Transverse colon (tissue), 4 donors: ENCODE measurements around the gene PBX1. TPM values are rescaled to one million over a fixed set of nuclear protein-coding genes. Genes with fewer than 3 reads are reported as not detected.

Experiments
- DNase-seq: peaks from one replicate; pipeline ENCODE4 v3.0.0-alpha.2; 2019
- H3K27ac ChIP-seq, 4 donors: fragments of 200-600 bp; sonication (generic); 2 replicates each; pipeline ENCODE4 v1.5.1; 2016 to 2018; ENCODE audit warnings: inconsistent platforms in 4 of 4
- H3K27me3 ChIP-seq: fragments of 200-600 bp; sonication (generic); 2 replicates; pipeline ENCODE4 v1.5.1; 2017; ENCODE audit warnings: inconsistent platforms
- H3K36me3 ChIP-seq, 4 donors: fragments of 200-600 bp; sonication (generic); 2 replicates each; pipeline ENCODE4 v1.5.1; 2017 to 2019; ENCODE audit warnings: inconsistent platforms in 4 of 4
- H3K4me1 ChIP-seq, 4 donors: fragments of 200-600 bp; sonication (generic); 2 replicates each; pipeline ENCODE4 v1.5.1; 2017 to 2020; ENCODE audit warnings: inconsistent platforms in 4 of 4
- H3K4me3 ChIP-seq, 4 donors: fragments of 200-600 bp; sonication (generic); 1 replicate in 1 of 4; 2 replicates in 3 of 4; pipeline versions ENCODE4 v1.5.1 to v1.6.1; 2017 to 2019; ENCODE audit warnings: inconsistent platforms in 4 of 4
- H3K9me3 ChIP-seq, 2 donors: fragments of 200-600 bp; sonication (generic); 2 replicates each; pipeline ENCODE4 v1.5.1; 2017 to 2019; ENCODE audit warnings: inconsistent platforms in 2 of 2
- EP300 ChIP-seq: sonication (generic); formaldehyde crosslinking; IDR thresholded peaks from one replicate; pipeline ENCODE4 v1.6.1; 2017; ENCODE audit warnings: antibody characterized with exemption, low read depth
- POLR2A ChIP-seq: fragments of 450-650 bp; IDR thresholded peaks from one replicate; pipeline ENCODE4 v1.6.1; 2016; ENCODE audit warnings: antibody characterized with exemption, mild to moderate bottlenecking, moderate library complexity
- POLR2AphosphoS5 ChIP-seq, 3 donors: sonication (generic); formaldehyde crosslinking; IDR thresholded peaks; one replicate each; pipeline ENCODE4 v1.6.1; 2016; ENCODE audit warnings: antibody characterized with exemption in 3 of 3
- WGBS, 2 donors: methylation state at CpG; one replicate each; pipeline ENCODE4 v1.1.5; 2018; ENCODE audit warnings: low coverage in 1 of 2; 5-methylcytosine and 5-hydroxymethylcytosine counted together
- in situ Hi-C, 4 donors: fragments of 200-750 bp; cut with MboI; loops; one replicate each; pipeline versions ENCODE4 v1.15.0 to v1.15.1; 2017; ENCODE audit warnings: low sequenced_read_pairs in 3 of 4, low pct_ligation_motif_present in 1 of 4, low pct_unique_long_range_greater_than_20kb in 1 of 4
- intact Hi-C: fragments of 100-400 bp; cut with DNase I; formaldehyde crosslinking; loops from one replicate; pipeline ENCODE4 v1.15.1; 2023; ENCODE audit warnings: low total_unique reads
- total RNA-seq, 4 donors: library from RNA; depleted of rRNA; stranded (reverse); fragments of >200 nt; gene quantifications; one replicate each; pipeline ENCODE4 v1.1.0, GENCODE V29; 2016
- TF ChIP-seq, protein P1 (sequence below), 5 experiments: fragments of 200-600 bp in 3 of 5; fragments of 450-650 bp in 2 of 5; sonication (generic) in 3 of 5; IDR thresholded peaks; 1 replicate in 2 of 5; 2 replicates in 3 of 5; pipeline ENCODE4 v1.5.1; 2016 to 2017; ENCODE audit warnings: antibody characterized with exemption in 5 of 5, inconsistent platforms in 3 of 5, mild to moderate bottlenecking in 2 of 5, moderate library complexity in 1 of 5

Gene PBX1
- total RNA-seq, 4 donors from 2014 or later = 46.8 to 77.2 (median 50.7) TPM

DNA sequence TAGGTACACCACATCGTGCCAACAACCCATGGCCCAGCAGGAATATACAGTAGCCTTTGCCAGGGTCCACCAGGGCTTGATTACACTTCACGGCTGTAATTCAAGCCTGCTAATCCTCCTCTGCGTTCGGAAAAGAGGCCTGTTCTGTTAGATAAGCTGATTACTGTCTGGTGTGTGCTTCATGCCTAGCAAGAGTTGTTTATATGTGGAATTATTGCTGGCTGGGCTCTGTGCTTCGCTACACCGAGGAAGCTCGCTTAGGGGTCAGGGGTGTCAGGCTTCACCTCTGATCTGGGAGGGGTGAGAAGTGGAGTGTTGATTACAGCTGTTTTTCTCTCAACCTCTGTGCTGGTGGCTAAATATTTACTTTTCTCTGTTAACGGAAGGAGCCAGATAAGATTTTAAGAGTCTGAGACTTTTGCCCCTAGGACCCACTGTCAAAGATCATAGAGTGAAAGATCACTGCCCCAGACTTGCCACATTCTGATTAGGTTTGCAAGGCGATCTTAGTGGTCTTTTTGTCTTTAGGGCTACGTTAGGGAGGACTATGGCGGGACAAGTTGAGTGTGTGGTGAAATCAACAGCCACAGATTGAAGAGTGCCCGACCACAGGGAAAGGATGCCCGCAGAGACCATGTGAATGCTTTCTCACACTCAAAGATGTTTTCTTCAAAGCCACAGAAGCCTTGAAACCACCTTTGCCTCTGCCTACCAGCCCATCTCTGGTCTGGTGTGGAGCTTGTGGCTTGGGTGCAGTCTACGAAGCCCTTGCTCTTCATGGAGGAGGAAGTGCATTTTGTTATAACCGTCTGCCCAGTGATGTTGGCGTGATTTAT lies 216.1 kb downstream of the PBX1 start:
- peak; percentile 41 for DNase-seq
- WGBS, 2 donors = 39 to 56% methylated on average over 3 to 16 of the region's 16 CpGs

DNA sequence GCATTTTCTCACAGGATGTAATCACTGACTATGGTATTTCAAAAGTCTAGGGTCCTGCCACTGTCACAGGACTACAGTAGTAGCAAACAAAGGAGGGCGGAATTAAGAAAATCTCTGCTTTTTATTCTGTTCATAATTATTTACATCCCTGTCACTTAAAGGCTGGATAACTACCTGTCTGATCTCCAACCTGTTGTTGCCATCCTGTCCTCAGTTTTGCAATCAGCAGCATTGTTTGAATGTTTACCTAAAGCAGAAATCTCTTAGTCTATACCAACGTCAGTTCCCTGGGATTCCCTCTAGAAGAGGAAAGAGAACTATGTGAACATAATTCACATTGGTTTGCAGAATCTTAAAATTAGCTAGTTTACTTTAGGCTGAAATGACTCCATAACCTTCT lies 218.5 kb downstream of the PBX1 start:
- Histone ChIP-seq H3K27me3 (no peaks in the 10 kb centered on the region), H3K36me3 (no peaks in the 10 kb centered on the region), H3K4me3 (no peak overlapping the region), H3K9me3 (no peaks in the 10 kb centered on the region), H3K27ac (peak overlapping the region in 1 of 4 donors; percentile 2), H3K4me1 (peaks cover 24 to 62% (median 38%) of the 10 kb centered on the region in 4 donors)
- in situ Hi-C loops (loop anchor here in 2 of 4 donors (25.0 kb wide), 4 partner anchors 140 to 1240 kb away; no protein-coding TSS in a partner anchor), intact Hi-C loops (loop anchor here (10.0 kb wide), 1 partner anchor 133 kb away; no protein-coding TSS in a partner anchor)
- TF ChIP-seq, protein P1, sequence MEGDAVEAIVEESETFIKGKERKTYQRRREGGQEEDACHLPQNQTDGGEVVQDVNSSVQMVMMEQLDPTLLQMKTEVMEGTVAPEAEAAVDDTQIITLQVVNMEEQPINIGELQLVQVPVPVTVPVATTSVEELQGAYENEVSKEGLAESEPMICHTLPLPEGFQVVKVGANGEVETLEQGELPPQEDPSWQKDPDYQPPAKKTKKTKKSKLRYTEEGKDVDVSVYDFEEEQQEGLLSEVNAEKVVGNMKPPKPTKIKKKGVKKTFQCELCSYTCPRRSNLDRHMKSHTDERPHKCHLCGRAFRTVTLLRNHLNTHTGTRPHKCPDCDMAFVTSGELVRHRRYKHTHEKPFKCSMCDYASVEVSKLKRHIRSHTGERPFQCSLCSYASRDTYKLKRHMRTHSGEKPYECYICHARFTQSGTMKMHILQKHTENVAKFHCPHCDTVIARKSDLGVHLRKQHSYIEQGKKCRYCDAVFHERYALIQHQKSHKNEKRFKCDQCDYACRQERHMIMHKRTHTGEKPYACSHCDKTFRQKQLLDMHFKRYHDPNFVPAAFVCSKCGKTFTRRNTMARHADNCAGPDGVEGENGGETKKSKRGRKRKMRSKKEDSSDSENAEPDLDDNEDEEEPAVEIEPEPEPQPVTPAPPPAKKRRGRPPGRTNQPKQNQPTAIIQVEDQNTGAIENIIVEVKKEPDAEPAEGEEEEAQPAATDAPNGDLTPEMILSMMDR (IDR thresholded peaks at IDR 0.05) = no peak
- TF ChIP-seq POLR2AphosphoS5 (IDR thresholded peaks at IDR 0.05) (no peak), EP300 (no peak), POLR2A (no peak)
- no peak for DNase-seq
- 45 to 65% methylated on average over 1 to 2 of the region's 2 CpGs for WGBS, 2 donors

More for the DNA sequence above, 216.1 kb downstream of the PBX1 start:
- Histone ChIP-seq H3K27me3 (no peaks in the 10 kb centered on the region), H3K4me3 (no peak overlapping the region), H3K4me1 (peaks cover 36 to 71% (median 48%) of the 10 kb centered on the region in 4 donors), H3K9me3 (no peaks in the 10 kb centered on the region), H3K27ac (peak overlapping the region; percentile 63 to 73 (median 70)), H3K36me3 (no peaks in the 10 kb centered on the region)
- in situ Hi-C loops = loop anchor here in 2 of 4 donors (25.0 kb wide), 4 partner anchors 138 to 1238 kb away; no protein-coding TSS in a partner anchor
- TF ChIP-seq, protein P1 (IDR thresholded peaks at IDR 0.05) = no peak
- TF ChIP-seq EP300 = no peak
- peak in 1 of 3 donors; percentile 14 for TF ChIP-seq POLR2AphosphoS5 (IDR thresholded peaks at IDR 0.05)
- intact Hi-C loops = loop anchor here (10.0 kb wide), 1 partner anchor 130 kb away; no protein-coding TSS in a partner anchor

DNA sequence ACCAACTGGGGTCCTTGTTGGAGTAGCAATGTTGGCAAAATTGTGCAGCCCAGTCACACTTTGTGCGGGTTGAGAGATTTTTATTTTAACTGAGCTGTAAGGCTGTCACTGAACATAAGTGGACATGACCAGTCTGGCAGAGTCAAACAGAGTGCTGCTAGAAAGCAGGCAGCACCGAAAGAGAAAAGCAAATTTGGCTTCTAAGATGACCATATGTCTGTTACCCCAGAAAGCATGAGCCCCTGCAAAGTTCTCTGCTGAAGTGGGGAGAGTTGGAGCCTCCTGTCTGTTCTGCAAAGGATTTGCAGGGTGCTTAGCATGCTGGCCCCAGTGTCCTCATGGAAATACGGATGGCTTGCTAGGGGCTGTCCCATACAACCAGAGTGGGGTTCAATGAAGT lies 220.4 kb downstream of the PBX1 start:
- Histone ChIP-seq H3K9me3 (no peaks in the 10 kb centered on the region), H3K27ac (peak overlapping the region; percentile 28 to 59 (median 52)), H3K36me3 (no peaks in the 10 kb centered on the region), H3K4me3 (no peak overlapping the region), H3K27me3 (no peaks in the 10 kb centered on the region), H3K4me1 (peaks cover 11 to 47% (median 29%) of the 10 kb centered on the region in 4 donors)
- intact Hi-C loops = loop anchor here (10.0 kb wide), 1 partner anchor 135 kb away; no protein-coding TSS in a partner anchor
- WGBS, 2 donors = 83 to 100% methylated on average over 1 to 3 of the region's 3 CpGs
- in situ Hi-C loops = loop anchor here in 2 of 4 donors (25.0 kb wide), 4 partner anchors 142 to 1242 kb away; no protein-coding TSS in a partner anchor
- no peak for DNase-seq
- no peak for TF ChIP-seq EP300
- TF ChIP-seq POLR2AphosphoS5 (IDR thresholded peaks at IDR 0.05) = no peak
- TF ChIP-seq, protein P1 (IDR thresholded peaks at IDR 0.05) = no peak
